Fibroblast of lung (primary cell): ENCODE measurements around the gene POLR1G. TPM values are rescaled to one million over a fixed set of nuclear protein-coding genes. Genes with fewer than 3 reads are reported as not detected.

ENCODE experiments used
- DNase-seq, 2 donors: peaks; one replicate each; pipeline versions ENCODE4 v3.0.0 to v3.0.0-alpha.2; 2010; ENCODE audit warnings: low read depth in 2 of 2
- H2AFZ ChIP-seq: 2 replicates; pipeline ENCODE4 v1.5.1; 2012; ENCODE audit warnings: low read length, control low read depth, inconsistent platforms
- H3K27ac ChIP-seq: 2 replicates; pipeline ENCODE4 v1.5.1; 2011; ENCODE audit warnings: low read length, control low read depth; ENCODE audit not compliant: insufficient read depth
- H3K27me3 ChIP-seq: 2 replicates; pipeline ENCODE4 v1.5.1; 2011; ENCODE audit warnings: mild to moderate bottlenecking, low read length; ENCODE audit not compliant: control insufficient read depth, insufficient read depth
- H3K36me3 ChIP-seq: 2 replicates; pipeline ENCODE4 v1.5.1; 2011; ENCODE audit warnings: low read length; ENCODE audit not compliant: control insufficient read depth, insufficient read depth
- H3K4me1 ChIP-seq: 2 replicates; pipeline ENCODE4 v1.5.1; 2011; ENCODE audit warnings: low read length; ENCODE audit not compliant: control insufficient read depth, insufficient read depth; ENCODE audit errors: extremely low read depth
- H3K4me2 ChIP-seq: 2 replicates; pipeline ENCODE4 v1.5.1; 2011; ENCODE audit warnings: low read length, control low read depth; ENCODE audit not compliant: insufficient read depth; ENCODE audit errors: extremely low read depth
- H3K4me3 ChIP-seq, 4 experiments: fragments of 200-600 bp in 1 of 4; sonication (generic) in 1 of 4; replicated peaks in 1 of 4; 2 replicates each; pipeline ENCODE4 v1.5.1; 2011 to 2016; ENCODE audit warnings: low read length in 4 of 4, low read depth in 3 of 4, mild to moderate bottlenecking in 3 of 4, control low read depth in 2 of 4, inconsistent platforms in 1 of 4, mixed read lengths in 1 of 4; ENCODE audit not compliant: insufficient read depth in 1 of 4; ENCODE audit errors: control extremely low read depth in 1 of 4
- H3K79me2 ChIP-seq: 2 replicates; pipeline ENCODE4 v1.5.1; 2012; ENCODE audit warnings: mild to moderate bottlenecking, low read length, inconsistent platforms; ENCODE audit not compliant: control insufficient read depth, insufficient read depth
- H3K9ac ChIP-seq: 2 replicates; pipeline ENCODE4 v1.5.1; 2011; ENCODE audit warnings: mild to moderate bottlenecking, low read length, control low read depth; ENCODE audit not compliant: insufficient read depth
- H3K9me3 ChIP-seq: 2 replicates; pipeline ENCODE4 v1.5.1; 2012; ENCODE audit warnings: low read depth, low read length; ENCODE audit not compliant: control insufficient read depth, insufficient read depth
- H4K20me1 ChIP-seq: 2 replicates; pipeline ENCODE4 v1.5.1; 2011; ENCODE audit warnings: low read length; ENCODE audit not compliant: control insufficient read depth, insufficient read depth; ENCODE audit errors: extremely low read depth
- CTCF ChIP-seq, 2 donors: IDR thresholded peaks in 1 of 2; conservative IDR thresholded peaks in 1 of 2; 1 replicate in 1 of 2; 2 replicates in 1 of 2; pipeline ENCODE4 v1.5.1; 2011 to 2012; ENCODE audit warnings: low read length in 2 of 2, control low read depth in 1 of 2, inconsistent platforms in 1 of 2, low read depth in 1 of 2, mild to moderate bottlenecking in 1 of 2
- EZH2 ChIP-seq: IDR thresholded peaks from 2 replicates; pipeline ENCODE4 v1.5.1; 2012; ENCODE audit warnings: low read length, control low read depth, mild to moderate bottlenecking; ENCODE audit errors: missing control alignments
- polyA plus RNA-seq, 2 donors: library from polyadenylated mRNA; depleted of rRNA in 1 of 2; stranded (reverse) in 1 of 2; unstranded in 1 of 2; fragments of >200 nt; gene quantifications; 2 replicates each; pipeline ENCODE4 v1.2.1, GENCODE V29; 2011 to 2012; ENCODE audit warnings: missing spikeins in 1 of 2
- total RNA-seq: library from RNA; depleted of rRNA; stranded (reverse); fragments of >200 nt; gene quantifications from 2 replicates; pipeline ENCODE4 v1.2.1, GENCODE V29; 2014

The POLR1G gene
- total and polyA plus RNA-seq, 2 donors (not counting 1 experiment from before 2014, with no cell fraction given), result 3.6 to 4.7 TPM

GRCh38 chr19:45357445-45357783 lies 49.0 kb upstream of the POLR1G start:
- H3K4me3 ChIP-seq, result no peak overlapping the region
- H3K9ac ChIP-seq, result no peak overlapping the region
- H3K4me1 ChIP-seq, result no peaks in the 10 kb centered on the region
- no peaks in the 10 kb centered on the region for H3K9me3 ChIP-seq
- no peak overlapping the region for H3K27ac ChIP-seq
- DNase-seq, result no peak
- H3K36me3 ChIP-seq, result peaks cover 32% of the 10 kb centered on the region
- H4K20me1 ChIP-seq, result no peaks in the 10 kb centered on the region
- H2AFZ ChIP-seq, result no peak overlapping the region
- no peak overlapping the region for H3K4me2 ChIP-seq
- TF ChIP-seq EZH2, result no peak
- TF ChIP-seq CTCF (conservative IDR thresholded peaks at IDR 0.05 in 1 of 2, IDR thresholded peaks at IDR 0.05 in 1 of 2; ENCODE audit: low read depth in 1 of 2, low read length in 2 of 2), result no peak
- no peaks in the 10 kb centered on the region for H3K79me2 ChIP-seq
- H3K27me3 ChIP-seq, result no peaks in the 10 kb centered on the region

- no peaks in the 10 kb centered on the region for H4K20me1 ChIP-seq
- no peak overlapping the region for H3K27ac ChIP-seq
- H3K27me3 ChIP-seq, result no peaks in the 10 kb centered on the region
- H3K79me2 ChIP-seq, result no peaks in the 10 kb centered on the region
- no peak overlapping the region for H2AFZ ChIP-seq
- H3K4me1 ChIP-seq, result no peaks in the 10 kb centered on the region
- no peak overlapping the region for H3K4me2 ChIP-seq
- H3K9me3 ChIP-seq, result no peaks in the 10 kb centered on the region
- no peak for TF ChIP-seq CTCF (conservative IDR thresholded peaks at IDR 0.05 in 1 of 2, IDR thresholded peaks at IDR 0.05 in 1 of 2; ENCODE audit: low read depth in 1 of 2, low read length in 2 of 2)
- no peak for TF ChIP-seq EZH2
- DNase-seq, result no peak
- H3K9ac ChIP-seq, result no peak overlapping the region
- H3K4me3 ChIP-seq, result no peak overlapping the region
- peaks cover 34% of the 10 kb centered on the region for H3K36me3 ChIP-seq
These were observed 48.1 kb upstream of the POLR1G start for GRCh38 chr19:45358213-45358792.

GRCh38 chr19:45361608-45362007 lies 44.8 kb upstream of the POLR1G start:
- Histone ChIP-seq H2AFZ (no peak overlapping the region), H3K36me3 (peaks cover 30% of the 10 kb centered on the region), H3K9ac (no peak overlapping the region), H3K4me3 (no peak overlapping the region), H3K4me2 (no peak overlapping the region), H3K4me1 (no peaks in the 10 kb centered on the region), H3K27ac (no peak overlapping the region), H3K9me3 (no peaks in the 10 kb centered on the region), H3K79me2 (no peaks in the 10 kb centered on the region), H3K27me3 (no peaks in the 10 kb centered on the region), H4K20me1 (no peaks in the 10 kb centered on the region)
- no peak for TF ChIP-seq EZH2
- TF ChIP-seq CTCF (conservative IDR thresholded peaks at IDR 0.05 in 1 of 2, IDR thresholded peaks at IDR 0.05 in 1 of 2; ENCODE audit: low read depth in 1 of 2, low read length in 2 of 2), result no peak
- DNase-seq, result no peak
